HEK293 (cell line): Measurements from ENCODE around the gene JMJD4.

Source experiments
- CTCF ChIA-PET: fragments of 350-600 bp; formaldehyde crosslinking; extraction: SDS; loops from one replicate; lab custom pipeline; 2021; ENCODE audit warnings: antibody characterized with exemption; lab: Yijun Ruan, JAX
- POLR2A ChIA-PET: fragments of 300-600 bp; formaldehyde crosslinking; extraction: SDS; loops from one replicate; lab custom pipeline; 2020; ENCODE audit warnings: antibody characterized with exemption, inconsistent platforms; lab: Yijun Ruan, JAX
- H3K27ac ChIP-seq: fragments of 200-500 bp; sonication (Bioruptor generic); 2 replicates; pipeline ENCODE4 v1.5.1; 2014; ENCODE audit warnings: low read depth, low read length, control low read depth, inconsistent platforms; ENCODE audit errors: extremely low read depth
- H3K36me3 ChIP-seq, 2 experiments: fragments of 200-500 bp in 1 of 2; sonication (Bioruptor generic) in 1 of 2; 1 replicate in 1 of 2; 2 replicates in 1 of 2; pipeline ENCODE4 v1.5.1; 2014 to 2017; ENCODE audit warnings: inconsistent platforms in 2 of 2, low read length in 2 of 2; ENCODE audit not compliant: control insufficient read depth in 2 of 2, insufficient read depth in 1 of 2
- H3K4me1 ChIP-seq: fragments of 200-500 bp; sonication (Bioruptor generic); 2 replicates; pipeline ENCODE4 v1.5.1; 2014; ENCODE audit warnings: mild to moderate bottlenecking, low read length, inconsistent platforms; ENCODE audit not compliant: control insufficient read depth, insufficient read depth
- H3K4me3 ChIP-seq: 2 replicates; pipeline ENCODE4 v1.5.1; 2011; ENCODE audit warnings: low read depth, mild to moderate bottlenecking, control low read depth, low read length, moderate library complexity
- H3K9me3 ChIP-seq: fragments of 200-500 bp; sonication (Bioruptor generic); 2 replicates; pipeline ENCODE4 v1.5.1; 2014; ENCODE audit warnings: low read depth, low read length, inconsistent platforms; ENCODE audit not compliant: control insufficient read depth, insufficient read depth
- GLIS2 ChIP-seq: fragments of 450-650 bp; formaldehyde crosslinking; IDR thresholded peaks from 2 replicates; pipeline ENCODE4 v1.5.1; 2016; ENCODE audit warnings: missing biosample characterization, missing genetic modification characterization
- HOXC10 ChIP-seq: sonication (generic); formaldehyde crosslinking; IDR thresholded peaks from 2 replicates; pipeline ENCODE4 v1.8.1; 2023; ENCODE audit warnings: mild to moderate bottlenecking, missing genetic modification reagents
- HOXD13 ChIP-seq: sonication (generic); formaldehyde crosslinking; IDR thresholded peaks from 2 replicates; pipeline ENCODE4 v1.8.0; 2022; ENCODE audit warnings: missing genetic modification reagents, borderline replicate concordance
- IKZF3 ChIP-seq: fragments of 450-650 bp; IDR thresholded peaks from 2 replicates; pipeline ENCODE4 v1.5.0; 2018; ENCODE audit warnings: missing biosample characterization, mild to moderate bottlenecking, missing genetic modification characterization, moderate library complexity
- KLF1 ChIP-seq: fragments of 450-650 bp; formaldehyde crosslinking; IDR thresholded peaks from 2 replicates; pipeline ENCODE4 v1.5.1; 2016; ENCODE audit warnings: missing biosample characterization, missing genetic modification characterization
- KLF7 ChIP-seq: fragments of 450-650 bp; formaldehyde crosslinking; IDR thresholded peaks from 2 replicates; pipeline ENCODE4 v1.5.1; 2016; ENCODE audit warnings: missing biosample characterization, missing genetic modification characterization, borderline replicate concordance
- RBAK ChIP-seq: fragments of 450-650 bp; formaldehyde crosslinking; IDR thresholded peaks from 2 replicates; pipeline ENCODE4 v1.5.1; 2016; ENCODE audit warnings: missing biosample characterization, missing genetic modification characterization
- SCRT1 ChIP-seq: fragments of 450-650 bp; formaldehyde crosslinking; IDR thresholded peaks from 2 replicates; pipeline ENCODE4 v1.5.1; 2016; ENCODE audit warnings: missing biosample characterization, missing genetic modification characterization, borderline replicate concordance
- SETDB1 ChIP-seq: IDR thresholded peaks from one replicate; pipeline ENCODE4 v1.6.1; 2017; ENCODE audit warnings: mild to moderate bottlenecking, low read length, moderate library complexity, mixed read lengths; ENCODE audit not compliant: insufficient read length
- SP7 ChIP-seq: fragments of 450-650 bp; formaldehyde crosslinking; IDR thresholded peaks from 2 replicates; pipeline ENCODE4 v1.5.1; 2016; ENCODE audit warnings: missing biosample characterization, missing genetic modification characterization
- ZBTB17 ChIP-seq: fragments of 450-650 bp; formaldehyde crosslinking; IDR thresholded peaks from 2 replicates; pipeline ENCODE4 v1.5.1; 2016; ENCODE audit warnings: missing biosample characterization, missing genetic modification characterization
- ZBTB20 ChIP-seq: fragments of 450-650 bp; formaldehyde crosslinking; IDR thresholded peaks from 2 replicates; pipeline ENCODE4 v1.5.1; 2016; ENCODE audit warnings: missing biosample characterization, missing genetic modification characterization
- ZBTB7A ChIP-seq: fragments of 450-650 bp; formaldehyde crosslinking; IDR thresholded peaks from 2 replicates; pipeline ENCODE4 v1.5.1; 2016; ENCODE audit warnings: low read depth, missing biosample characterization, missing genetic modification characterization
- ZFP3 ChIP-seq: fragments of 450-650 bp; formaldehyde crosslinking; IDR thresholded peaks from 2 replicates; pipeline ENCODE4 v1.5.1; 2016; ENCODE audit warnings: low read depth, missing biosample characterization, missing genetic modification characterization
- ZFP37 ChIP-seq: fragments of 450-650 bp; formaldehyde crosslinking; IDR thresholded peaks from 2 replicates; pipeline ENCODE4 v1.5.1; 2016; ENCODE audit warnings: missing biosample characterization, missing genetic modification characterization
- ZFP69B ChIP-seq: fragments of 450-650 bp; formaldehyde crosslinking; IDR thresholded peaks from 2 replicates; pipeline ENCODE4 v1.5.1; 2016; ENCODE audit warnings: missing biosample characterization, missing genetic modification characterization
- ZNF140 ChIP-seq: fragments of 450-650 bp; formaldehyde crosslinking; IDR thresholded peaks from 2 replicates; pipeline ENCODE4 v1.5.1; 2016; ENCODE audit warnings: missing biosample characterization, missing genetic modification characterization
- ZNF280C ChIP-seq: fragments of 450-650 bp; formaldehyde crosslinking; IDR thresholded peaks from 2 replicates; pipeline ENCODE4 v1.5.1; 2016; ENCODE audit warnings: missing biosample characterization, missing genetic modification characterization
- ZNF354C ChIP-seq: fragments of 450-650 bp; formaldehyde crosslinking; IDR thresholded peaks from 2 replicates; pipeline ENCODE4 v1.5.1; 2016; ENCODE audit warnings: missing biosample characterization, missing genetic modification characterization, low read depth, borderline replicate concordance
- ZNF473 ChIP-seq: fragments of 450-650 bp; formaldehyde crosslinking; IDR thresholded peaks from 2 replicates; pipeline ENCODE4 v1.5.1; 2017; ENCODE audit warnings: missing biosample characterization, missing genetic modification characterization
- ZNF580 ChIP-seq: fragments of 450-650 bp; formaldehyde crosslinking; IDR thresholded peaks from 2 replicates; pipeline ENCODE4 v1.5.1; 2016; ENCODE audit warnings: missing biosample characterization, missing genetic modification characterization
- ZNF747 ChIP-seq: fragments of 450-650 bp; formaldehyde crosslinking; IDR thresholded peaks from 2 replicates; pipeline ENCODE4 v1.5.1; 2016; ENCODE audit warnings: missing biosample characterization, missing genetic modification characterization
- TF ChIP-seq, protein P1 (sequence below): fragments of 450-650 bp; formaldehyde crosslinking; IDR thresholded peaks from 2 replicates; pipeline ENCODE4 v1.5.1; 2016; ENCODE audit warnings: missing biosample characterization, missing genetic modification characterization
- TF ChIP-seq, protein P2 (sequence below): fragments of 450-650 bp; formaldehyde crosslinking; conservative IDR thresholded peaks from 2 replicates; pipeline ENCODE4 v1.5.1; 2016; ENCODE audit warnings: low read depth, missing biosample characterization, missing genetic modification characterization
- TF ChIP-seq, protein P3 (sequence below): fragments of 450-650 bp; formaldehyde crosslinking; IDR thresholded peaks from 2 replicates; pipeline ENCODE4 v1.5.1; 2016; ENCODE audit warnings: missing biosample characterization, missing genetic modification characterization, borderline replicate concordance
- TF ChIP-seq, protein P4 (sequence below): fragments of 450-650 bp; formaldehyde crosslinking; IDR thresholded peaks from 2 replicates; pipeline ENCODE4 v1.5.1; 2016; ENCODE audit warnings: missing biosample characterization, missing genetic modification characterization

JMJD4 gene

GRCh38 chr1:227729144-227729880, 5.8 kb downstream of the JMJD4 start:
- peak overlapping the region; percentile 70; the same call in 1 of the 2 replicates for H3K27ac ChIP-seq
- peaks cover 0 to 36% of the 10 kb centered on the region in 2 experiments; a peak in 1 of 3 replicates for H3K36me3 ChIP-seq
- H3K4me1 ChIP-seq: peaks cover 21% of the 10 kb centered on the region
- ChIA-PET POLR2A (interaction anchor here (1.0 to 2.9 kb wide), 5 partner anchors 15 to 224 kb away, joined by 3 to 10 read pairs (median 8); partner anchors contain the start of gene WNT9A), CTCF (interaction anchor here (0.6 to 1.8 kb wide), 14 partner anchors 14 to 771 kb away, joined by 3 to 6 read pairs (median 3); partner anchors contain the start of genes ARF1 and WNT9A)
- H3K4me3 ChIP-seq: peak overlapping the region; percentile 59
- H3K9me3 ChIP-seq: no peaks in the 10 kb centered on the region
- no peak for TF ChIP-seq HOXD13 (CRISPR knock-in tag)
- TF ChIP-seq, protein P1, sequence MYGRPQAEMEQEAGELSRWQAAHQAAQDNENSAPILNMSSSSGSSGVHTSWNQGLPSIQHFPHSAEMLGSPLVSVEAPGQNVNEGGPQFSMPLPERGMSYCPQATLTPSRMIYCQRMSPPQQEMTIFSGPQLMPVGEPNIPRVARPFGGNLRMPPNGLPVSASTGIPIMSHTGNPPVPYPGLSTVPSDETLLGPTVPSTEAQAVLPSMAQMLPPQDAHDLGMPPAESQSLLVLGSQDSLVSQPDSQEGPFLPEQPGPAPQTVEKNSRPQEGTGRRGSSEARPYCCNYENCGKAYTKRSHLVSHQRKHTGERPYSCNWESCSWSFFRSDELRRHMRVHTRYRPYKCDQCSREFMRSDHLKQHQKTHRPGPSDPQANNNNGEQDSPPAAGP: no peak
- TF ChIP-seq, protein P2, sequence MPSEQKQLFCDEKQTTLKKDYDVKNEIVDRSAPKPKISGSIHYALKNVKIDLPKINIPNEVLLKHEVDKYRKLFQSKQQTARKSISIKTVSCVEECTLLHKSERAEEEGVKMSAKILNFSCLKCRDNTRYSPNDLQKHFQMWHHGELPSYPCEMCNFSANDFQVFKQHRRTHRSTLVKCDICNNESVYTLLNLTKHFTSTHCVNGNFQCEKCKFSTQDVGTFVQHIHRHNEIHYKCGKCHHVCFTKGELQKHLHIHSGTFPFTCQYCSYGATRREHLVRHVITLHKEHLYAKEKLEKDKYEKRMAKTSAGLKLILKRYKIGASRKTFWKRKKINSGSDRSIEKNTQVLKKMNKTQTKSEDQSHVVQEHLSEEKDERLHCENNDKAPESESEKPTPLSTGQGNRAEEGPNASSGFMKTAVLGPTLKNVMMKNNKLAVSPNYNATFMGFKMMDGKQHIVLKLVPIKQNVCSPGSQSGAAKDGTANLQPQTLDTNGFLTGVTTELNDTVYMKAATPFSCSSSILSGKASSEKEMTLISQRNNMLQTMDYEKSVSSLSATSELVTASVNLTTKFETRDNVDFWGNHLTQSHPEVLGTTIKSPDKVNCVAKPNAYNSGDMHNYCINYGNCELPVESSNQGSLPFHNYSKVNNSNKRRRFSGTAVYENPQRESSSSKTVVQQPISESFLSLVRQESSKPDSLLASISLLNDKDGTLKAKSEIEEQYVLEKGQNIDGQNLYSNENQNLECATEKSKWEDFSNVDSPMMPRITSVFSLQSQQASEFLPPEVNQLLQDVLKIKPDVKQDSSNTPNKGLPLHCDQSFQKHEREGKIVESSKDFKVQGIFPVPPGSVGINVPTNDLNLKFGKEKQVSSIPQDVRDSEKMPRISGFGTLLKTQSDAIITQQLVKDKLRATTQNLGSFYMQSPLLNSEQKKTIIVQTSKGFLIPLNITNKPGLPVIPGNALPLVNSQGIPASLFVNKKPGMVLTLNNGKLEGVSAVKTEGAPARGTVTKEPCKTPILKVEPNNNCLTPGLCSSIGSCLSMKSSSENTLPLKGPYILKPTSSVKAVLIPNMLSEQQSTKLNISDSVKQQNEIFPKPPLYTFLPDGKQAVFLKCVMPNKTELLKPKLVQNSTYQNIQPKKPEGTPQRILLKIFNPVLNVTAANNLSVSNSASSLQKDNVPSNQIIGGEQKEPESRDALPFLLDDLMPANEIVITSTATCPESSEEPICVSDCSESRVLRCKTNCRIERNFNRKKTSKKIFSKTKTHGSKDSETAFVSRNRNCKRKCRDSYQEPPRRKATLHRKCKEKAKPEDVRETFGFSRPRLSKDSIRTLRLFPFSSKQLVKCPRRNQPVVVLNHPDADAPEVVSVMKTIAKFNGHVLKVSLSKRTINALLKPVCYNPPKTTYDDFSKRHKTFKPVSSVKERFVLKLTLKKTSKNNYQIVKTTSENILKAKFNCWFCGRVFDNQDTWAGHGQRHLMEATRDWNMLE: no peak
- TF ChIP-seq ZNF280C (tag by site-specific recombination): no peak
- no peak for TF ChIP-seq ZNF580
- TF ChIP-seq ZNF473: no peak
- peak; percentile 61 for TF ChIP-seq IKZF3 (tag by site-specific recombination)
- no peak for TF ChIP-seq ZNF354C (tag by site-specific recombination)
- no peak; the same call in 1 of the 2 replicates for TF ChIP-seq GLIS2 (tag by site-specific recombination)
- TF ChIP-seq ZFP3 (tag by site-specific recombination): no peak
- TF ChIP-seq HOXC10 (CRISPR knock-in tag): no peak
- TF ChIP-seq RBAK (tag by site-specific recombination): no peak
- no peak for TF ChIP-seq SCRT1 (tag by site-specific recombination)
- TF ChIP-seq SETDB1: no peak
- TF ChIP-seq ZFP37 (tag by site-specific recombination): no peak; the same call in 1 of the 2 replicates
- TF ChIP-seq KLF1 (tag by site-specific recombination): no peak
- 0 out of 2 replicates have a peak, but pooled peaks have one; percentile 22 for TF ChIP-seq ZBTB20
- TF ChIP-seq ZBTB17: peak; percentile 80
- peak; percentile 83; the same call in 1 of the 2 replicates for TF ChIP-seq ZFP69B (tag by site-specific recombination)
- TF ChIP-seq KLF7 (tag by site-specific recombination): no peak
- no peak for TF ChIP-seq ZNF747 (tag by site-specific recombination)
- TF ChIP-seq ZNF140 (tag by site-specific recombination): no peak
- TF ChIP-seq ZBTB7A: no peak
- TF ChIP-seq SP7: 0 out of 2 replicates have a peak, but pooled peaks have one; percentile 16
- TF ChIP-seq, protein P3, sequence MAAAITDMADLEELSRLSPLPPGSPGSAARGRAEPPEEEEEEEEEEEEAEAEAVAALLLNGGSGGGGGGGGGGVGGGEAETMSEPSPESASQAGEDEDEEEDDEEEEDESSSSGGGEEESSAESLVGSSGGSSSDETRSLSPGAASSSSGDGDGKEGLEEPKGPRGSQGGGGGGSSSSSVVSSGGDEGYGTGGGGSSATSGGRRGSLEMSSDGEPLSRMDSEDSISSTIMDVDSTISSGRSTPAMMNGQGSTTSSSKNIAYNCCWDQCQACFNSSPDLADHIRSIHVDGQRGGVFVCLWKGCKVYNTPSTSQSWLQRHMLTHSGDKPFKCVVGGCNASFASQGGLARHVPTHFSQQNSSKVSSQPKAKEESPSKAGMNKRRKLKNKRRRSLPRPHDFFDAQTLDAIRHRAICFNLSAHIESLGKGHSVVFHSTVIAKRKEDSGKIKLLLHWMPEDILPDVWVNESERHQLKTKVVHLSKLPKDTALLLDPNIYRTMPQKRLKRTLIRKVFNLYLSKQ: no peak
- TF ChIP-seq, protein P4, sequence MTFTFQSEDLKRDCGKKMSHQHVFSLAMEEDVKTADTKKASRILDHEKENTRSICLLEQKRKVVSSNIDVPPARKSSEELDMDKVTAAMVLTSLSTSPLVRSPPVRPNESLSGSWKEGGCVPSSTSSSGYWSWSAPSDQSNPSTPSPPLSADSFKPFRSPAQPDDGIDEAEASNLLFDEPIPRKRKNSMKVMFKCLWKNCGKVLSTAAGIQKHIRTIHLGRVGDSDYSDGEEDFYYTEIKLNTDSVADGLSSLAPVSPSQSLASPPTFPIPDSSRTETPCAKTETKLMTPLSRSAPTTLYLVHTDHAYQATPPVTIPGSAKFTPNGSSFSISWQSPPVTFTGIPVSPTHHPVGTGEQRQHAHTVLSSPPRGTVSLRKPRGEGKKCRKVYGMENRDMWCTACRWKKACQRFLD (tag by site-specific recombination): no peak
